Lower lobe of right lung (tissue), 2 donors: ENCODE results near the gene CEP76. TPM values are rescaled to one million over a fixed set of nuclear protein-coding genes. Genes with fewer than 3 reads are reported as not detected.
"Not testable (repeated sequence)": the region's sequence is repeated elsewhere in the genome, so short reads cannot be mapped to it uniquely, and the experiment has no call there.

ENCODE experiments used
- ATAC-seq, 2 donors: fragments of 200-7000 bp; cut with Tn5 transposase; one replicate each; pipeline ENCODE4 v1.9.1; 2020 to 2022; ENCODE audit warnings: mild to moderate bottlenecking in 2 of 2, moderate library complexity in 2 of 2
- DNase-seq: peaks from one replicate; pipeline ENCODE4 v3.0.0-alpha.2; 2020
- H3K27ac ChIP-seq: fragments of 200-600 bp; one replicate; pipeline ENCODE4 v1.8.0; 2022
- H3K27me3 ChIP-seq: fragments of 200-600 bp; one replicate; pipeline ENCODE4 v1.8.0; 2022; ENCODE audit warnings: low read depth
- H3K36me3 ChIP-seq: fragments of 200-600 bp; one replicate; pipeline ENCODE4 v1.8.0; 2022; ENCODE audit warnings: mild to moderate bottlenecking
- H3K4me1 ChIP-seq: fragments of 200-600 bp; one replicate; pipeline ENCODE4 v1.8.0; 2022
- H3K4me3 ChIP-seq: fragments of 200-600 bp; one replicate; pipeline ENCODE4 v1.8.0; 2022; ENCODE audit warnings: mild to moderate bottlenecking
- H3K9me3 ChIP-seq: fragments of 200-600 bp; one replicate; pipeline ENCODE4 v1.8.0; 2022
- intact Hi-C: fragments of 100-400 bp; cut with DNase I; formaldehyde crosslinking; loops from one replicate; pipeline ENCODE4 v1.11.0; 2022
- total RNA-seq: library from RNA; stranded (reverse); fragmentation: NEBNext Ultra II Directional; extraction: Animal tissue kit (Norgen Biotek cat#: 25700); gene quantifications from one replicate; pipeline ENCODE4 v1.2.1, GENCODE V29; 2021
- TF ChIP-seq, protein P1 (sequence below): fragments of 200-600 bp; IDR thresholded peaks from one replicate; pipeline ENCODE4 v1.8.0; 2022; ENCODE audit warnings: antibody characterized with exemption, mild to moderate bottlenecking
- donor health status: DM: no; HTN: yes; CAD: no; lungs with severe emphysema.

The CEP76 gene
- total RNA-seq, 1 donor from 2014 or later: 5.0 TPM

DNA sequence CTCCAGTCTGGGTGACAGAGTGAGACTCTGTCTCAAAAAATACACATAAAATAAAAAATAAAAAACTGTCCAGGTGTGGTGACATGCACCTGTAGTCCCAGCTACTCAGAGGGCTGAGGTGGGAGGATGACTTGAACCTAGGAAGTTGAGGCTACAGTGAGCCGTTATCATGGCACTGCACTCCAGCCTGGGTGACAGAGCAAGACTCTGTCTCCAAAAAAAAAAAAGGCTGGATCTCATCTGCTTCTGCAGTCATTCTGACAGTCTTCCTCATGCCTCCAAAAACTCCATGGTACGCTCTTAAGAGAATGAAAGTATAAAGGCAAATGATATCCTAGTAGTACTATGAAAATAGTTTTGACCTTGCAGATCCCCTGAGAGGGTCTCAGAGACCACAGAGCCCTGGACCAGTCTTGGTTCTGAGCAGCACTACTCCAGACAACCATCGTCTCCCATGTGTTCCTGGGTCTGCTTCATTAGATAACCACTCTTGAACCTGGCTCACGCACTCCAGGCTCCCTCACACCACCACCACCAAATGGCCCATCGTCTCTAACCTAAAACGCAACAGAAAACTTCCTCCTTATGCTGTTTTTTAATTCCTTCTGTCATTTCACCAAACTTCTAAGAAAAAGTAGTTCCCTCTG is 70.6 kb downstream of the CEP76 start:
- intact Hi-C loops: no loop called here
- Histone ChIP-seq H3K27me3 (no peaks in the 10 kb centered on the region), H3K36me3 (no peaks in the 10 kb centered on the region), H3K27ac (no peak overlapping the region), H3K4me3 (no peak overlapping the region), H3K9me3 (no peaks in the 10 kb centered on the region), H3K4me1 (no peaks in the 10 kb centered on the region)
- TF ChIP-seq, protein P1, sequence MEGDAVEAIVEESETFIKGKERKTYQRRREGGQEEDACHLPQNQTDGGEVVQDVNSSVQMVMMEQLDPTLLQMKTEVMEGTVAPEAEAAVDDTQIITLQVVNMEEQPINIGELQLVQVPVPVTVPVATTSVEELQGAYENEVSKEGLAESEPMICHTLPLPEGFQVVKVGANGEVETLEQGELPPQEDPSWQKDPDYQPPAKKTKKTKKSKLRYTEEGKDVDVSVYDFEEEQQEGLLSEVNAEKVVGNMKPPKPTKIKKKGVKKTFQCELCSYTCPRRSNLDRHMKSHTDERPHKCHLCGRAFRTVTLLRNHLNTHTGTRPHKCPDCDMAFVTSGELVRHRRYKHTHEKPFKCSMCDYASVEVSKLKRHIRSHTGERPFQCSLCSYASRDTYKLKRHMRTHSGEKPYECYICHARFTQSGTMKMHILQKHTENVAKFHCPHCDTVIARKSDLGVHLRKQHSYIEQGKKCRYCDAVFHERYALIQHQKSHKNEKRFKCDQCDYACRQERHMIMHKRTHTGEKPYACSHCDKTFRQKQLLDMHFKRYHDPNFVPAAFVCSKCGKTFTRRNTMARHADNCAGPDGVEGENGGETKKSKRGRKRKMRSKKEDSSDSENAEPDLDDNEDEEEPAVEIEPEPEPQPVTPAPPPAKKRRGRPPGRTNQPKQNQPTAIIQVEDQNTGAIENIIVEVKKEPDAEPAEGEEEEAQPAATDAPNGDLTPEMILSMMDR: no peak
- ATAC-seq (no peak), DNase-seq (no peak)

DNA sequence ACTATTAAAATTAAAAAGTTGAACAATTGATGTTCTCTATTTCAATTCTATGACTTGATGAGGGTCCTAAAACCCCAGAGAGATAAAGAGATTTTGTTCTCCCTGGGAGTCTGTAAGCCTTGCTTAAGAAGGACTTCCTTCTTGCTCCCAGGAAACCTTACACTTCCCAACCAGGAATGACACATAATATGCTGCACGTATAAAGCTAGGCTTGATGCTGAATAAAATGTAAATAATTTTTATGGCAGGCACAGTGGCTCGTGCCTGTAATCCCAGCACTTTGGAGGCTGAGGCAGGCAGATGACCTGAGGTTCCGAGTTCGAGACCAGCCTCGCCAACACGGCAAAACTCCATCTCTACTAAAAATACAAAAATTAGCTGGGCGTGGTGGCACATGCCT is 72.4 kb downstream of the CEP76 start:
- no peak overlapping the region for H3K27ac ChIP-seq
- no peak for ATAC-seq
- H3K9me3 ChIP-seq: no peaks in the 10 kb centered on the region
- H3K4me1 ChIP-seq: no peaks in the 10 kb centered on the region
- no peak for DNase-seq
- no peaks in the 10 kb centered on the region for H3K27me3 ChIP-seq
- no peaks in the 10 kb centered on the region for H3K36me3 ChIP-seq
- TF ChIP-seq, protein P1: no peak
- no peak overlapping the region for H3K4me3 ChIP-seq
- intact Hi-C loops: no loop called here

DNA sequence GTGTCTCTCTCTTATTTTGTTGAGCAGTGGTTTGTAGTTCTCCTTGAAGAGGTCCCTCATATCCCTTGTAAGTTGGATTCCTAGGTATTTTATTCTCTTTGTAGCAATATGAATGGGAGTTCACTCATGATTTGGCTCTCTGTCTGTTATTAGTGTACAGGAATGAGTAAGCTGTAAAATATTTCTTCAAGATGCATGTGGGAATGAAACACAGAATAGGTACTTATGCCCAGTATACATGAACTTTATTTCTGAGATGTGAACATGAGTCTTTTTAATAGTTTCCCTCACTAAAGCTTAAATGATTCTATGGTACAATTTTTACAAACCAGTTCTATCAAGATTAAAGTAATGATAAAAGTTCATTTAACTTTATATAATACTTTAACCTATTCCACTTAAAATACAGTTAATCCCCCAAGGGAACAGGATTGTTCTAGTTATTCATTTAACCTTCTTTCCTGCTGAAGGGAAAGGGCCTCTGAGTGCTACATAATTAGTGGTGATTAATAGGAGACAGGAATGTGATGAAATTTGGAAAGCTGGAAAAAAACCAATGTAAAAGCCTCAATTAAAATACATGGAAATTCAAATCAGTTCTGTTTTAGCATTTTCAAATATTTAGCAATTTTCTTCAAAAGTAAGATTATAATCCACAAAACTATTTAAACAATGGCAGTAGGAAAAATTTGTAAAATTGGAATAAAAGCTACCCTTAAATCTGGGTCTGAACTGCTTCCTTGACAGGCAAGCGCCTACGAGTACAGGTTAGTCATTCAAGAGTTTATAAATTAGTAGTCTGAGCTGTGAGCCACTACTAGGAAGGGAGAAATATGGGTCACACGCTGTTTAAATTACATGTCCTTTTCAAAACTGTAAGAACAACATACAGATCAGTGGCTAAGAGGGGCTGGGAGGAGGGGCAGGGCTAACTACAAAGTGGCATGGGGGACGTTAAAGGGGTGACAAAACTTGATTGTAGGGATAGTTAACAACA is 73.5 kb downstream of the CEP76 start:
- Histone ChIP-seq H3K4me3 (no peak overlapping the region), H3K27me3 (no peaks in the 10 kb centered on the region), H3K27ac (no peak overlapping the region), H3K36me3 (no peaks in the 10 kb centered on the region), H3K9me3 (no peaks in the 10 kb centered on the region), H3K4me1 (no peaks in the 10 kb centered on the region)
- no peak for DNase-seq
- TF ChIP-seq, protein P1: no peak
- ATAC-seq: peak in 1 of 2 donors; percentile 72
- intact Hi-C loops: no loop called here

DNA sequence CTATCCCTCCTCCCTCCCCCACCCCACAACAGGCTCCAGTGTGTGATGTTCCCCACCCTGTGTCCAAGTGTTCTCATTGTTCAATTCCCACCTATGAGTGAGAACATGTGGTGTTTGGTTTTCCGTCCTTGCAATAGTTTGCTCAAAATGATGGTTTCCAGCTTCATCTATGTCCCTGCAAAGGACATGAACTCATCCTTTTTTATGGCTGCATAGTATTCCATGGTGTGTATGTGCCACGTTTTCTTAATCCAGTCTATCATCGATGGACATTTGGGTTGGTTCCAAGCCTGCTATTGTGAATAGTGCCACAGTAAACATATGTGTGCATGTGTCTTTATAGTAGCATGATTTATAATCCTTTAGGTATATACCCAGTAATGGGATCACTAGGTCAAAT is 75.3 kb downstream of the CEP76 start:
- H3K4me1 ChIP-seq, H3K4me3 ChIP-seq, H3K9me3 ChIP-seq, H3K36me3 ChIP-seq, ATAC-seq, intact Hi-C loops, H3K27ac ChIP-seq, DNase-seq, H3K27me3 ChIP-seq: not testable (repeated sequence)

DNA sequence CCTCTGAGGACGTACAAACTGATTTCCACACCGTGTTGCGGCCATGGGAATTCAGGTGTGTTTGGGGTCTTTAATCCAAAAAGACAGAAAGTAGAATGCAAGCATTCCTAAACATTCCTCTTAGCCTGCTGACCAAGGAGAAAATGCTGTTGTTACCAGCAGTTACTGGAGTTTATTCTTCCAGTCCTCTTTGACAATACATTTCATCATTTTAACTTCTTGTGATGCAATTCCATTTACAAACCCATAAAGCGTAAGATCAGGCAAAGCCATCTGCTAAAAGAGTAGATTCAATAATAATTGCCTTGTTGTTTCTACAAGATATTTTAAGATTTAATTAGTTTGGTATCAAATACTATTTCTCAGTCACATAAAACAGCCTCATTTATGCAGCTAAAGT is 77.3 kb downstream of the CEP76 start:
- intact Hi-C loops: no loop called here
- no peak overlapping the region for H3K27ac ChIP-seq

More for the DNA sequence above, 77.3 kb downstream of the CEP76 start:
- H3K36me3 ChIP-seq: no peaks in the 10 kb centered on the region
- H3K27me3 ChIP-seq: no peaks in the 10 kb centered on the region
- no peak for DNase-seq
- no peaks in the 10 kb centered on the region for H3K9me3 ChIP-seq
- TF ChIP-seq, protein P1: no peak
- ATAC-seq: no peak
- no peak overlapping the region for H3K4me3 ChIP-seq
- H3K4me1 ChIP-seq: no peaks in the 10 kb centered on the region

Other genes starting within 250 kb of the CEP76 start
- gene SPIRE1, start 44.6 kb downstream of the CEP76 start, total RNA-seq: 42.1 TPM
- 75.0 TPM for gene PSMG2, start 319 bp upstream of the CEP76 start, total RNA-seq
- gene PTPN2, start 181.5 kb upstream of the CEP76 start, total RNA-seq: 52.6 TPM
- gene SEH1L, start 245.3 kb upstream of the CEP76 start, total RNA-seq: 34.8 TPM